Hematopoietic multipotent progenitor cell treated with erythropoietin and hydrocortisone succinate and interleukin-3 and kit ligand, for 17 days (in vitro differentiated cells): Measurements from ENCODE around the gene TNNT2.

Experiments
- DNase-seq: peaks from one replicate; pipeline ENCODE4 v3.0.0-alpha.2; 2015; ENCODE audit warnings: low spot score

TNNT2 gene

GRCh38 chr1:201376464-201377374, 761 bp downstream of the TNNT2 start:
- DNase-seq, result no peak

DNA sequence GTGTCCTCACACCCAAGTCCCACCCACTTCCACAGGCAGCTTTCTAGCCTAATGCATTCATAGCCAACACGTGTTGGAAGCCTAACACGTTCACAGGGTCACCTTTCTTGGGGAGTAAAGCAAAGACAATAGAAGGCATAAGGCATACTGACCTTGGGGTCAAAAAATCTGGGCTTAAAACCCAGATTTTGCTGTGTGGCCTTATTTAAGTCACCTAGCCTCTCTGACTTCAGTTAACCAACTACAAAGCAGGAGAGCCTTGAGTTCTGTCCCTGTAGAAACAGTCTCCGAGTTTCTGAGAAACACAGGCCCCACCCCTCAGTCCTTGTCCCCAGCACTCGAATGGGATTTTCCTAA, 1.4 kb downstream of the TNNT2 start:
- no peak for DNase-seq

- no peak for DNase-seq
These were observed 2.3 kb downstream of the TNNT2 start for GRCh38 chr1:201375169-201375568.

DNA sequence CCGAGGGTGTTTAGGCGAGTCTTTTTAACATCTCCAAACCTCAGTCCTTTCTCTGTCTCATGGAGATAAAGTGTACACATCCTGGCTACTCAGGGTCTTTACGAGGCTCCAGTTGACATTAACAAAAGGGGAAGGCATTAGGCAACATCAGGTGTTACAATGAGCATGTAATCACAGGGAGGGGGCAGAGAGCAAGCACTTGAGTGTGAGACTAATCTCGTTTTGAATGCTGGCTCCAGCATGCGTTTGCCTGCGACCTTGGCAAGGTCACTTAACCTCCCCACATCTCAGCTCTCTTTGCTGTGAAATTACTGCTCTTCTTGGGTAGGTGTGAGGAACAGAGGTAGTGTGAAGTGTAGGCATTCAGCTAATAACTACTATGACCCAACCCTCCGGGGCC, 3.1 kb downstream of the TNNT2 start:
- no peak for DNase-seq

GRCh38 chr1:201371792-201372191, 5.7 kb downstream of the TNNT2 start:
- no peak for DNase-seq

GRCh38 chr1:201371276-201371675, 6.2 kb downstream of the TNNT2 start:
- DNase-seq, result no peak

GRCh38 chr1:201370500-201370899, 7.0 kb downstream of the TNNT2 start:
- DNase-seq, result no peak

DNA sequence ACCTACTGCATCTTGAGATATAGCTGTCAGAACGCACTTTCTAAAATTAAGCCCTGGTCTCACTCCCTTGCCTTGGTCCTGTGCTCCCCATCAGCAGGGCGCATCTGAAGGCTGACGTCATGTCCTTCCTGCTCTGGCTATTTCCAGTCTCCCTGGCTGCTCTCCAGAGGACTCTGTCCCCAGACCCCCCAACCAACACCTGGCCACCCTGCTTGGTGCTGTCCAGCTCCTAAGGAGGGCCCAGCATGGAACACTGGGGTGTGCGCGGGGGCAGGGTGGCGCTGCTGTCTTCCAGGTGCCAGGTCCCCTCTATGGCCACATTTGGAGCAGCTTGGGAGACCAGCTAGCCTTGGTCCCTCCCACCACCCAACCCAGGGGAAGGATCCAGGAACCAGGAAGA, 8.3 kb downstream of the TNNT2 start:
- DNase-seq, result no peak

DNA sequence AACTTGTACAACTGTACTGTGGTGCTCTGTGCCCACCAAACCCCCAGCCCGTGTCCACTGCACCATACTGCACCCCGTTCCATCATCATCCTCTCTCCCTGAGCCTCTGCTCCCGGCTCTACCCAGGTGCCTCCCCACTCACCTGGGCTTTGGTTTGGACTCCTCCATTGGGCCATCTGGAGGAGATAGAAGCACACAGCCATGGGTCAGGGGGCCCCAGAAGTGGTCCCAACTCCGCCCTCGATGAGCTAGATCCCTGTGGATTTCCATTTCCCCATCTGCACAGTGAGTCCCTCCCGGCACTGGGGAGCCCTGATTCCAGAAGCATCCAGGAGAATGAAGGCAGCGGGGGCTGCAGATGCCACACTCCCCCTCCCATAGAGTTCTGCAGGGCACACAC, 10.8 kb downstream of the TNNT2 start:
- DNase-seq, result no peak

- DNase-seq, result no peak
These were observed 12.2 kb downstream of the TNNT2 start for GRCh38 chr1:201365251-201365650.

- no peak for DNase-seq
These were observed 12.7 kb downstream of the TNNT2 start for GRCh38 chr1:201364808-201365105.

GRCh38 chr1:201363467-201363866, 14.0 kb downstream of the TNNT2 start:
- no peak for DNase-seq

GRCh38 chr1:201362906-201363305, 14.6 kb downstream of the TNNT2 start:
- no peak for DNase-seq

- peak; percentile 45 for DNase-seq
These were observed 15.6 kb downstream of the TNNT2 start for GRCh38 chr1:201361652-201362504.

DNA sequence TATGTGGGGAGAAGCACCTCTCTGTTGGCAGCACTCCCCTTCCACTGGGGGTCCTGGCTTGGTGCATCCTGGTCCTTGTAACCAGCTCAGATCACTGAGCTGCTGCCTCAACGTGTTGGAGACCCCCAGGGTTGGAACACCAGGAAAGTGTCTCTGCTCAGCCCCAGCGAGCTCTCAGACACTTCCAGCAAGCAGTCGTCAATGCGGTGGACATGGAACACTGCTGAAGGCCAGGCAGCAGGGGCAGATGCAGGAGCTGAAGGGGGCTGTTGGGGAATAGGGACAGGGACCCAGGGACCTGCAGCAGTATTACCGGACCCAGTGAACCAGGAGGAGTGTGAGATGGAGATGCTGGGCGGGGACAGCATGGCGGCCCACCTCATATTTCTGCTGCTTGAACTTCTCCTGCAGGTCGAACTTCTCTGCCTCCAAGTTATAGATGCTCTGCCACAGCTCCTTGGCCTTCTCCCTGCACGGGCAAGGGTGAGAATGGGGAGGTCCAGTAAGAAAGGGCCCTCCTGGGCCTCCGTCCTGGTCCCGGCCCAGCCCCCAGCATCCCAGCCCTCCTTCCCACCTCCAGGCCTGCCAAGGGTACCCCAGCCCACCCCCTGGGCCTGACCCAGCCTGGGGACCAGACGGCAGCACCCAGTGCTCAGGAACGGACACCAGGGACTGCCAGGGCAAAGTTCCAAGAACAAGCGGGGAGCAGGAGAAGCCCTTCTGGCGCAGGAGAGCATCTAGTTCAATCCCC, 16.4 kb downstream of the TNNT2 start:
- DNase-seq, result no peak

DNA sequence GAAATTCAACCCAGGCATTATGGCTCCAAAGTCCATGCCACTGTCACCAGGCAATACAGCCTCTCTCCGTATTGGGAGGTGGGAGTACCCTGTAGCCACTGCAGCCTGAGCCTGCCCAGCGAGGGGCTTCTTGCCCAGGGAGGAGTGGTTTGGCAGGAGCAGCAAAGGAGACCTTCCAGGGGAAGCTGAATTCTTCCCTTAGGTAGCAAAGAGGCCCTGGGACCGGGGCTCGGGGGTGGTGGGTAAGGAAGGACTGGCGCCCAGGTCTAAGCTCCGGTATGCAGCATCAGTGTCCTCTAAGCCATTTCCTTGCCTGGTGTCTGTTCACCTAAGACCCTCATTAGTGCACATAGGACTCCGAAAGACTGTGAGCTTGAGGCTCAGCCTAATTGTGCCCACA, 17.0 kb downstream of the TNNT2 start:
- DNase-seq, result no peak

DNA sequence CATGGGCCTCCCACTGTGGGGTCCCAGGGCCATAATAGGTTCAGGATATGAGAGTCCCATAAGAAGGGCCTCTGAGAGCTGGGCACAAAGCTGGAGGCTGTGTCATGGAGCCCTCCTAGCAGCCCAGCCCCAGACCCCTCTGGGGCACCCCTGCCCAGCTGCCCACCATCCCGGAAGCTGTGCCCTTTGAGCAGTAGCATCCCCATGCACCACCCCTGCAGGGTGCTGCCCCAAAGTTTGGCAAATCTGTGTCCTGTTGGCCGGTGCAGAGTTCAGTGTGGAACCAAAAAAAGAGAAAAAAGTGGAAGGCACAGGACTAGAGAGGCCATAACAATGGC, 17.6 kb downstream of the TNNT2 start:
- DNase-seq, result no peak

DNA sequence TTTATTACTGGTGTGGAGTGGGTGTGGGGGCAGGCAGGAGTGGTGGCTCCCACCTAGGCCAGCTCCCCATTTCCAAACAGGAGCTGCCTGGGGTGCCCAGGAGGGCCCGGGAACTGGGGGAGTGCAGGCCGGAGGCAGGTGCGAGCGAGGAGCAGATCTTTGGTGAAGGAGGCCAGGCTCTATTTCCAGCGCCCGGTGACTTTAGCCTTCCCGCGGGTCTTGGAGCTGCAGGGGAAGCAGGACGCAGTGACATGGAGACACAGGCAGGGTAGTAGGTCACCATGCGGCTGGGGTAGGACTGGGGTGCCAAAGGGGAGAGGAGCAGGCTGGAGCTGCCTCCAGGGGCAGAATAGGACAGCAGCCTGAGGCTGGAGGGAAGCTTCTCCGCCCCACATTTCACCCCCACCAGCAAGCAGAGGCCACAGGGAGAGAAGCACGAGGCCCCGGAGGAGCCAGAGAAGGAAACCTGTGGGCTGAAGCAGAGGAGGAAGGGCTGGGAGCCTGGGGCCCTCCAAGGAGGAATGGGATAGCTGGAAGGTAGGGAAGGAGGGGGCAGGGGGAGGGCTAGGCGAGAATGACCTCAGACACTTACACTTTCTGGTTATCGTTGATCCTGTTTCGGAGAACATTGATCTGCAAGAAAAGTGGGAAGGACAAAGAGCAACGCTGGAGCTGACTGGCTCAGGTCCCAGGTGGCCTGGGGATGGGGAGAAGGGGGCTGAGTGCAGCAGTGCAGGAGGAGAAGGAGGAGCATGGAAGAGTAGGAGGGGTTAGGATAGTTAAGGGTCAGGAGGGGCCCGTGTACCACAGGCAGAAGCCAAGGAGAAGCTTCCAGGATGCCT, 18.2 kb downstream of the TNNT2 start:
- no peak for DNase-seq

GRCh38 chr1:201358596-201358995, 18.9 kb downstream of the TNNT2 start:
- DNase-seq, result no peak

DNA sequence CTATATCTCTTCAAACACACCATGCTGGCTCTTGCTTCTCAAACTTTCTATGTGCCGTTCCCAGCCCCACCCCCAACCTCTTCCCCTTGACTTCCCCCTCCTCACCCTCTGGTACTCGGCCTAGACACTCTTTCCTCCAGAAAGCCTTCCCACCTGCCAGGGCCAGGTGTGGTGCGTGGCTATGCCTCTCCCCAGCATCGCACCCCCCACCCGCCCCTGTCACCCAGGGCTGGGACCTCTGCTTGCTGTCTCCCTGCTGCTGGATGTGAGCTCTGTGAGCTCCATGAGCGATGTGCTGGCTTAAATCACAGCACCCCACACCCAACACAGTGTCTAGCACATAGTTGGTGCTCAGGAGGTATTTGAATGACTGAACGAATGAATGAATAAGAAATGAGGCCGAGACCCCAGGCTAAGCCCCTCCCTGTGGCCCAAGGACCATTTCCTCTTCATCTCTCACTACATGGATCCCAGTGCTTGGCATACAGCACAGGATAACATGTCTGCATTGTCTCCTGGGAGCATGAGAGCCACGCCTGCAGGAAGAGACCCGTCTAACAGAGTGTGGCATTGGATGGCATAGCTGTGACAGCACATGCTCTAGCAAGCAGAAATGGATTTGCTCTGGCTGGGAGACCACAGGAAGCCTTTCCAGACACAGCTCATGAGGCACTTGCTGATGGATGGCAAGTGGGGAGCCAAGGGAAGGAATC, 19.7 kb downstream of the TNNT2 start:
- no peak for DNase-seq

GRCh38 chr1:201357211-201357610, 20.3 kb downstream of the TNNT2 start:
- no peak for DNase-seq
